Memory B cell (primary cell): ENCODE measurements around the gene CADM3.
A peak's percentile ranks its signal among the peaks of the same experiment; 100 is the strongest.

Experiments
- ATAC-seq: fragments of 150-1000 bp; cut with Tn5 transposase; 2 replicates; pipeline ENCODE4 v1.10.0; 2021; ENCODE audit warnings: low read depth, mild to moderate bottlenecking, moderate library complexity
- DNase-seq, 2 donors: peaks; one replicate each; pipeline ENCODE4 v3.0.0; 2022; ENCODE audit warnings: low spot score in 2 of 2
- H3K27ac Mint-ChIP-seq: one replicate; pipeline ENCODE4 v1.8.0; 2022; ENCODE audit warnings: mild to moderate bottlenecking, moderate library complexity, mixed read lengths
- H3K27me3 Mint-ChIP-seq: one replicate; pipeline ENCODE4 v1.8.0; 2022; ENCODE audit warnings: mixed read lengths
- H3K36me3 Mint-ChIP-seq: one replicate; pipeline ENCODE4 v1.8.0; 2022; ENCODE audit warnings: mild to moderate bottlenecking, mixed read lengths
- H3K4me1 Mint-ChIP-seq: one replicate; pipeline ENCODE4 v1.8.0; 2022; ENCODE audit warnings: mixed read lengths
- H3K4me3 Mint-ChIP-seq: one replicate; pipeline ENCODE4 v1.8.0; 2022; ENCODE audit warnings: mild to moderate bottlenecking, moderate library complexity, mixed read lengths
- H3K9me3 Mint-ChIP-seq: one replicate; pipeline ENCODE4 v1.8.0; 2022; ENCODE audit warnings: mixed read lengths

Gene CADM3

GRCh38 chr1:159162516-159163265 is 8.7 kb upstream of the CADM3 start:
- no peak overlapping the region for H3K4me3 Mint-ChIP-seq
- H3K4me1 Mint-ChIP-seq = peaks cover 10% of the 10 kb centered on the region
- DNase-seq (no peak), ATAC-seq (peak; percentile 50)
- peaks cover 2% of the 10 kb centered on the region for H3K36me3 Mint-ChIP-seq
- no peaks in the 10 kb centered on the region for H3K27me3 Mint-ChIP-seq
- no peaks in the 10 kb centered on the region for H3K9me3 Mint-ChIP-seq
- no peak overlapping the region for H3K27ac Mint-ChIP-seq

- no peak overlapping the region for H3K4me3 Mint-ChIP-seq
- no peaks in the 10 kb centered on the region for H3K9me3 Mint-ChIP-seq
- H3K4me1 Mint-ChIP-seq = peaks cover 10% of the 10 kb centered on the region
- H3K36me3 Mint-ChIP-seq = no peaks in the 10 kb centered on the region
- no peak overlapping the region for H3K27ac Mint-ChIP-seq
- peaks cover 2% of the 10 kb centered on the region for H3K27me3 Mint-ChIP-seq
- ATAC-seq (no peak), DNase-seq (no peak)
These were observed 7.7 kb upstream of the CADM3 start for GRCh38 chr1:159163614-159164228.

GRCh38 chr1:159168043-159168442 is 3.4 kb upstream of the CADM3 start:
- H3K4me3 Mint-ChIP-seq = no peak overlapping the region

GRCh38 chr1:159170639-159171038 is 776 bp upstream of the CADM3 start:
- no peak for ATAC-seq
- Mint-ChIP-seq H3K27ac (no peak overlapping the region), H3K4me1 (peaks cover 17% of the 10 kb centered on the region), H3K9me3 (no peaks in the 10 kb centered on the region), H3K36me3 (peaks cover 7% of the 10 kb centered on the region), H3K4me3 (peak overlapping the region; percentile 49), H3K27me3 (peaks cover 27% of the 10 kb centered on the region)
- DNase-seq = no peak

More at GRCh38 chr1:159168043-159168442, 3.4 kb upstream of the CADM3 start:
- H3K36me3 Mint-ChIP-seq = peaks cover 3% of the 10 kb centered on the region
- ATAC-seq (no peak), DNase-seq (no peak)
- peaks cover 16% of the 10 kb centered on the region for H3K27me3 Mint-ChIP-seq
- H3K4me1 Mint-ChIP-seq = peaks cover 14% of the 10 kb centered on the region
- H3K9me3 Mint-ChIP-seq = no peaks in the 10 kb centered on the region
- no peak overlapping the region for H3K27ac Mint-ChIP-seq

GRCh38 chr1:159171688-159172501 is 480 bp downstream of the CADM3 start:
- H3K4me3 Mint-ChIP-seq = peak overlapping the region; percentile 63
- peak; percentile 50 for ATAC-seq

GRCh38 chr1:159172614-159173291 is 1.3 kb downstream of the CADM3 start:
- no peaks in the 10 kb centered on the region for H3K9me3 Mint-ChIP-seq
- peaks cover 7% of the 10 kb centered on the region for H3K36me3 Mint-ChIP-seq
- peaks cover 17% of the 10 kb centered on the region for H3K4me1 Mint-ChIP-seq
- no peak overlapping the region for H3K4me3 Mint-ChIP-seq
- ATAC-seq (no peak), DNase-seq (no peak)
- no peak overlapping the region for H3K27ac Mint-ChIP-seq
- H3K27me3 Mint-ChIP-seq = peaks cover 27% of the 10 kb centered on the region

More at GRCh38 chr1:159171688-159172501, 480 bp downstream of the CADM3 start:
- peaks cover 27% of the 10 kb centered on the region for H3K27me3 Mint-ChIP-seq
- peaks cover 17% of the 10 kb centered on the region for H3K4me1 Mint-ChIP-seq
- H3K9me3 Mint-ChIP-seq = no peaks in the 10 kb centered on the region
- no peak for DNase-seq
- H3K36me3 Mint-ChIP-seq = peaks cover 7% of the 10 kb centered on the region
- no peak overlapping the region for H3K27ac Mint-ChIP-seq

GRCh38 chr1:159173320-159173719 is 1.9 kb downstream of the CADM3 start:
- Mint-ChIP-seq H3K27ac (no peak overlapping the region), H3K9me3 (no peaks in the 10 kb centered on the region), H3K4me1 (peaks cover 17% of the 10 kb centered on the region), H3K27me3 (peaks cover 25% of the 10 kb centered on the region), H3K36me3 (peaks cover 7% of the 10 kb centered on the region), H3K4me3 (no peak overlapping the region)
- no peak for DNase-seq
- no peak for ATAC-seq

GRCh38 chr1:159175571-159175970 is 4.2 kb downstream of the CADM3 start:
- Mint-ChIP-seq H3K4me1 (peaks cover 17% of the 10 kb centered on the region), H3K27ac (no peak overlapping the region), H3K4me3 (no peak overlapping the region), H3K27me3 (peaks cover 24% of the 10 kb centered on the region), H3K36me3 (peaks cover 8% of the 10 kb centered on the region), H3K9me3 (no peaks in the 10 kb centered on the region)
- ATAC-seq = no peak
- DNase-seq = no peak

- ATAC-seq (peak; percentile 45), DNase-seq (peak in 1 of 2 donors; percentile 32)
- Mint-ChIP-seq H3K4me3 (no peak overlapping the region), H3K36me3 (peaks cover 10% of the 10 kb centered on the region), H3K27me3 (peaks cover 20% of the 10 kb centered on the region), H3K9me3 (no peaks in the 10 kb centered on the region), H3K27ac (no peak overlapping the region), H3K4me1 (peaks cover 8% of the 10 kb centered on the region)
These were observed 6.0 kb downstream of the CADM3 start for GRCh38 chr1:159177272-159177907.

GRCh38 chr1:159179906-159180305 is 8.5 kb downstream of the CADM3 start:
- ATAC-seq = no peak
- Mint-ChIP-seq H3K4me1 (peaks cover 3% of the 10 kb centered on the region), H3K9me3 (no peaks in the 10 kb centered on the region), H3K4me3 (no peak overlapping the region), H3K27me3 (peaks cover 9% of the 10 kb centered on the region), H3K36me3 (peaks cover 8% of the 10 kb centered on the region), H3K27ac (no peak overlapping the region)
- DNase-seq = no peak

- H3K27me3 Mint-ChIP-seq = peaks cover 7% of the 10 kb centered on the region
- peaks cover 3% of the 10 kb centered on the region for H3K4me1 Mint-ChIP-seq
- peaks cover 6% of the 10 kb centered on the region for H3K36me3 Mint-ChIP-seq
- no peaks in the 10 kb centered on the region for H3K9me3 Mint-ChIP-seq
- DNase-seq = no peak
- no peak overlapping the region for H3K4me3 Mint-ChIP-seq
- no peak overlapping the region for H3K27ac Mint-ChIP-seq
- ATAC-seq = no peak
These were observed 9.1 kb downstream of the CADM3 start for GRCh38 chr1:159180516-159180915.

- peaks cover 6% of the 10 kb centered on the region for H3K36me3 Mint-ChIP-seq
- ATAC-seq (no peak), DNase-seq (no peak)
- no peak overlapping the region for H3K4me3 Mint-ChIP-seq
- no peaks in the 10 kb centered on the region for H3K9me3 Mint-ChIP-seq
- no peak overlapping the region for H3K27ac Mint-ChIP-seq
- H3K27me3 Mint-ChIP-seq = peaks cover 7% of the 10 kb centered on the region
- H3K4me1 Mint-ChIP-seq = peaks cover 11% of the 10 kb centered on the region
These were observed 10.1 kb downstream of the CADM3 start for GRCh38 chr1:159181328-159182024.

GRCh38 chr1:159184201-159184600 is 12.8 kb downstream of the CADM3 start:
- DNase-seq = no peak
- ATAC-seq = no peak
- peaks cover 29% of the 10 kb centered on the region for H3K4me1 Mint-ChIP-seq
- H3K4me3 Mint-ChIP-seq = no peak overlapping the region
- H3K27me3 Mint-ChIP-seq = peaks cover 7% of the 10 kb centered on the region
- H3K9me3 Mint-ChIP-seq = no peaks in the 10 kb centered on the region
- peaks cover 4% of the 10 kb centered on the region for H3K36me3 Mint-ChIP-seq
- no peak overlapping the region for H3K27ac Mint-ChIP-seq
